ENCODE results near the gene ZNF598. TPM values are rescaled to one million over a fixed set of nuclear protein-coding genes. Genes with fewer than 3 reads are reported as not detected.

The ZNF598 gene
- polyA plus RNA-seq, 2 of the 4 experiments (the other 2 are of a cell fraction), result 17.7 to 33.8 TPM

DNA sequence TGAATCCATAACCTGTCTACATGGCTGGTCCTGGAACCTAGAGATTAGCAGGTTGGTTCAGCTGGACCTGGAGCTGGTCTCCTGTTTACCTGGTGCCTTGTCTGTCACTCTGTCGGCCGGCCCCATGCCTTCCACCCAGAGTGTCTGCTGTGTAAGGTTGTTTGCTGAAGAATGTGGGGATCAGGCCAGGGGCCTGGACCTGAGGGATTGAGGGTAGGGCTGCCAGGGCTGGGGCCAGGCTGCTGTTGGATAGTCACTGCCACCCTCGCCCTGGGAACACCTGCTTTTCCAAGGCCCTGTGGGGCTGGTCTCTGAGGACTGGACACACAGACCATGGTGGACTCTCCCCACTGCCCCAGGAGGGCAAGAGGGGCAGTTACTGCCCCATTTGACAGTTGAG lies 18.5 kb upstream of the ZNF598 start:
- CTCF ChIA-PET, result interaction anchor here (0.7 to 7.8 kb wide), 9 partner anchors 12 to 120 kb away, joined by 3 to 117 read pairs (median 5); partner anchors contain the start of genes NTHL1, PKD1 and TSC2
- peak overlapping the region; percentile 82 for H3K4me3 ChIP-seq
- H3K4me2 ChIP-seq, result peak overlapping the region; percentile 97
- DNase-seq (ENCODE audit: low read depth in 1 of 2, low spot score in 1 of 2), result no peak
- 48% methylated on average over 2 of the region's 3 CpGs for WGBS (ENCODE audit: missing lambda C conversion rate)
- TF ChIP-seq, protein P1, sequence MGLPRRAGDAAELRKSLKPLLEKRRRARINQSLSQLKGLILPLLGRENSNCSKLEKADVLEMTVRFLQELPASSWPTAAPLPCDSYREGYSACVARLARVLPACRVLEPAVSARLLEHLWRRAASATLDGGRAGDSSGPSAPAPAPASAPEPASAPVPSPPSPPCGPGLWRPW (IDR thresholded peaks at IDR 0.05), result no peak
- TF ChIP-seq TFCP2L1 (CRISPR knock-in tag; IDR thresholded peaks at IDR 0.05) (no peak), HOXB13 (CRISPR knock-in tag; IDR thresholded peaks at IDR 0.05; ENCODE audit: low read depth) (no peak), CHD4 (IDR thresholded peaks at IDR 0.05; ENCODE audit: borderline replicate concordance) (no peak), NFE2L2 (conservative IDR thresholded peaks at IDR 0.05; ENCODE audit: low read length) (no peak), KDM5A (IDR thresholded peaks at IDR 0.05) (no peak), CBX2 (IDR thresholded peaks at IDR 0.05; ENCODE audit: borderline replicate concordance, low read depth) (no peak), BHLHE40 (IDR thresholded peaks at IDR 0.05; ENCODE audit: low read depth, low read length) (no peak), MYC (IDR thresholded peaks at IDR 0.05; ENCODE audit: borderline replicate concordance, low read length) (no peak), NPAS2 (CRISPR knock-in tag; IDR thresholded peaks at IDR 0.05; ENCODE audit: borderline replicate concordance) (no peak), MAFK (IDR thresholded peaks at IDR 0.05; ENCODE audit: partially characterized antibody) (no peak), HOXB5 (CRISPR knock-in tag; IDR thresholded peaks at IDR 0.05) (no peak), CHD2 (IDR thresholded peaks at IDR 0.05; ENCODE audit: low read length, partially characterized antibody) (no peak), RNF2 (IDR thresholded peaks at IDR 0.05; ENCODE audit: borderline replicate concordance, low read depth) (no peak), FOSB (CRISPR knock-in tag; IDR thresholded peaks at IDR 0.05) (no peak)
- TF ChIP-seq, protein P2, sequence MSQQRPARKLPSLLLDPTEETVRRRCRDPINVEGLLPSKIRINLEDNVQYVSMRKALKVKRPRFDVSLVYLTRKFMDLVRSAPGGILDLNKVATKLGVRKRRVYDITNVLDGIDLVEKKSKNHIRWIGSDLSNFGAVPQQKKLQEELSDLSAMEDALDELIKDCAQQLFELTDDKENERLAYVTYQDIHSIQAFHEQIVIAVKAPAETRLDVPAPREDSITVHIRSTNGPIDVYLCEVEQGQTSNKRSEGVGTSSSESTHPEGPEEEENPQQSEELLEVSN (IDR thresholded peaks at IDR 0.05; ENCODE audit: borderline replicate concordance, low read depth), result no peak
- no peaks in the 10 kb centered on the region for H3K9me3 ChIP-seq
- no peak for FAIRE-seq
- ATAC-seq, result no peak
- peaks cover 33% of the 10 kb centered on the region for H3K4me1 ChIP-seq
- H3K27ac ChIP-seq, result peak overlapping the region; percentile 81 to 88; a peak in 3 of 6 replicates
- POLR2A ChIA-PET, result interaction anchor here (0.9 to 1.4 kb wide), 2 partner anchors 64 to 127 kb away, joined by 4 to 8 read pairs; partner anchors contain the start of genes RPS2 and TRAF7

DNA sequence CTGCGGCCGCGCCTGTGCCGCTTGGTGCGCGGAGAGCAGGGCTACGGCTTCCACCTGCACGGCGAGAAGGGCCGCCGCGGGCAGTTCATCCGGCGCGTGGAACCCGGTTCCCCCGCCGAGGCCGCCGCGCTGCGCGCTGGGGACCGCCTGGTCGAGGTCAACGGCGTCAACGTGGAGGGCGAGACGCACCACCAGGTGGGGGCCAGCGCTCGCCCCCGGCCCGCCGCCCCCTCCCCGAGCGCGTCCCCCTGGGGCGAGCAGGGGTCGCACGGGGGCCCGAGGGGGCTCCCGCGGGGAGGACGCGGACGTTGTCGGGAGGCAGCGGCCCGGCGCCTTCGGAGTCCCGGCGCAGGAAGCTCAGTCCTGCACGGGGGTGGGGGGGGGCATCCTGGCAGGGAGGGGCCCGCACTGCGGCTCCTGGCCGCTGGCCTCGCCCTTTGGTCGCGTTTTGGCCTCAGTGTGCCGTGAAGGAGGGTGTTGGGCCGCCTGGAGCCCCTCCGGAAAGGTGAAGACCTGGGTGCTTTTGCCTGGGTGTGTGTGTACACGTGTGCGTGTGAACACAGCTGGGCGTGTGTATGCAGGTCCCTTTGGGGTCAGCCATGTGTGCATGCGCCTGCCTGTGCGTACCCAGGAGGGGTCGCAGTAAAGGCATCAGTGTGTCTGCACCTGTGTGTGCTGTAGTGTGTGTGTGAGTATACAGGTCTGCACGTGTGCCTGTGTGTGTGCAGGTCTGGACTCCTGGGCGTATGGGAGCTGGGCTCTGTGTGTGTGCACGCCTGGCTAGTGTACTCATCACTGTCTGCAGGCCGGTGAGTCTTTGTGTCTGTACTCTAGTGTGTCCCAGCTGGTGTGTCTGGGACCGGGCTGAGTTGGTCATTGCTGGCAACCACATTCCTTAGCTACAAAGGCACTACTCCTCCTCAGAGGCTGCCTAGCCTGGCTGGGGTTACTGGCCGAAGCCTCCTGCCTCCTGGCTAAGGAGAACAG lies 17.7 kb upstream of the ZNF598 start:
- peak overlapping the region; percentile 81 to 88 for H3K27ac ChIP-seq
- POLR2A ChIA-PET, result interaction anchor here (0.6 to 1.4 kb wide), 3 partner anchors 14 to 128 kb away, joined by 3 to 8 read pairs (median 4); partner anchors contain the start of genes RPS2 and TRAF7
- ATAC-seq (peak; percentile 1 to 2), DNase-seq (ENCODE audit: low read depth in 1 of 2, low spot score in 1 of 2) (peak in 1 of 2 experiments; percentile 43), FAIRE-seq (no peak)
- H3K4me1 ChIP-seq, result peaks cover 31% of the 10 kb centered on the region
- WGBS (ENCODE audit: missing lambda C conversion rate), result 14% methylated on average over 19 of the region's 76 CpGs
- CTCF ChIA-PET, result interaction anchor here (0.6 to 7.8 kb wide), 11 partner anchors 9 to 120 kb away, joined by 3 to 117 read pairs (median 5); partner anchors contain the start of genes NTHL1, PKD1 and TSC2
- TF ChIP-seq CBX8 (IDR thresholded peaks at IDR 0.05) (no peak), ESRRA (IDR thresholded peaks at IDR 0.05; ENCODE audit: borderline replicate concordance, low read length) (no peak), HOXA7 (CRISPR knock-in tag; IDR thresholded peaks at IDR 0.05) (no peak), KDM1A (IDR thresholded peaks at IDR 0.05; ENCODE audit: low read depth) (peak; percentile 67; the same call in 1 of the 2 replicates), NR3C1 (IDR thresholded peaks at IDR 0.05) (no peak), CHD4 (IDR thresholded peaks at IDR 0.05; ENCODE audit: borderline replicate concordance) (no peak), CEBPB (IDR thresholded peaks at IDR 0.05) (no peak), FOSL2 (IDR thresholded peaks at IDR 0.05) (no peak), FOSL2 (CRISPR knock-in tag; IDR thresholded peaks at IDR 0.05) (no peak), POLR2A (IDR thresholded peaks at IDR 0.05; ENCODE audit: low read length) (no peak), TFCP2L1 (CRISPR knock-in tag; IDR thresholded peaks at IDR 0.05) (no peak), JUN (IDR thresholded peaks at IDR 0.05) (0 out of 5 replicates have a peak, but pooled peaks of 1 of the 2 experiments have one; percentile 11), EHF (CRISPR knock-in tag; IDR thresholded peaks at IDR 0.05) (no peak), RAD21 (conservative IDR thresholded peaks at IDR 0.05 in 1 of 2, IDR thresholded peaks at IDR 0.05 in 1 of 2) (no peak), PHF8 (IDR thresholded peaks at IDR 0.05; ENCODE audit: borderline replicate concordance, low read depth) (no peak), HDAC2 (IDR thresholded peaks at IDR 0.05) (no peak), HOXB13 (CRISPR knock-in tag; IDR thresholded peaks at IDR 0.05; ENCODE audit: low read depth) (no peak), NPAS2 (CRISPR knock-in tag; IDR thresholded peaks at IDR 0.05; ENCODE audit: borderline replicate concordance) (no peak)
- TF ChIP-seq, protein P3, sequence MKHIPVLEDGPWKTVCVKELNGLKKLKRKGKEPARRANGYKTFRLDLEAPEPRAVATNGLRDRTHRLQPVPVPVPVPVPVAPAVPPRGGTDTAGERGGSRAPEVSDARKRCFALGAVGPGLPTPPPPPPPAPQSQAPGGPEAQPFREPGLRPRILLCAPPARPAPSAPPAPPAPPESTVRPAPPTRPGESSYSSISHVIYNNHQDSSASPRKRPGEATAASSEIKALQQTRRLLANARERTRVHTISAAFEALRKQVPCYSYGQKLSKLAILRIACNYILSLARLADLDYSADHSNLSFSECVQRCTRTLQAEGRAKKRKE (CRISPR knock-in tag; IDR thresholded peaks at IDR 0.05; ENCODE audit: low read depth), result no peak
- TF ChIP-seq, protein P4, sequence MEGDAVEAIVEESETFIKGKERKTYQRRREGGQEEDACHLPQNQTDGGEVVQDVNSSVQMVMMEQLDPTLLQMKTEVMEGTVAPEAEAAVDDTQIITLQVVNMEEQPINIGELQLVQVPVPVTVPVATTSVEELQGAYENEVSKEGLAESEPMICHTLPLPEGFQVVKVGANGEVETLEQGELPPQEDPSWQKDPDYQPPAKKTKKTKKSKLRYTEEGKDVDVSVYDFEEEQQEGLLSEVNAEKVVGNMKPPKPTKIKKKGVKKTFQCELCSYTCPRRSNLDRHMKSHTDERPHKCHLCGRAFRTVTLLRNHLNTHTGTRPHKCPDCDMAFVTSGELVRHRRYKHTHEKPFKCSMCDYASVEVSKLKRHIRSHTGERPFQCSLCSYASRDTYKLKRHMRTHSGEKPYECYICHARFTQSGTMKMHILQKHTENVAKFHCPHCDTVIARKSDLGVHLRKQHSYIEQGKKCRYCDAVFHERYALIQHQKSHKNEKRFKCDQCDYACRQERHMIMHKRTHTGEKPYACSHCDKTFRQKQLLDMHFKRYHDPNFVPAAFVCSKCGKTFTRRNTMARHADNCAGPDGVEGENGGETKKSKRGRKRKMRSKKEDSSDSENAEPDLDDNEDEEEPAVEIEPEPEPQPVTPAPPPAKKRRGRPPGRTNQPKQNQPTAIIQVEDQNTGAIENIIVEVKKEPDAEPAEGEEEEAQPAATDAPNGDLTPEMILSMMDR (IDR thresholded peaks at IDR 0.05), result no peak
- TF ChIP-seq, protein P5, sequence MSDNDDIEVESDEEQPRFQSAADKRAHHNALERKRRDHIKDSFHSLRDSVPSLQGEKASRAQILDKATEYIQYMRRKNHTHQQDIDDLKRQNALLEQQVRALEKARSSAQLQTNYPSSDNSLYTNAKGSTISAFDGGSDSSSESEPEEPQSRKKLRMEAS (IDR thresholded peaks at IDR 0.05), result peak; percentile 40; the same call in 1 of the 2 replicates
- no peaks in the 10 kb centered on the region for H3K9me3 ChIP-seq
- H3K4me3 ChIP-seq, result peak overlapping the region; percentile 82
- H3K4me2 ChIP-seq, result peak overlapping the region; percentile 97
